ENCODE results near the gene PDZD2.
A peak's percentile ranks its signal among the peaks of the same experiment; 100 is the strongest.

PDZD2 gene

DNA sequence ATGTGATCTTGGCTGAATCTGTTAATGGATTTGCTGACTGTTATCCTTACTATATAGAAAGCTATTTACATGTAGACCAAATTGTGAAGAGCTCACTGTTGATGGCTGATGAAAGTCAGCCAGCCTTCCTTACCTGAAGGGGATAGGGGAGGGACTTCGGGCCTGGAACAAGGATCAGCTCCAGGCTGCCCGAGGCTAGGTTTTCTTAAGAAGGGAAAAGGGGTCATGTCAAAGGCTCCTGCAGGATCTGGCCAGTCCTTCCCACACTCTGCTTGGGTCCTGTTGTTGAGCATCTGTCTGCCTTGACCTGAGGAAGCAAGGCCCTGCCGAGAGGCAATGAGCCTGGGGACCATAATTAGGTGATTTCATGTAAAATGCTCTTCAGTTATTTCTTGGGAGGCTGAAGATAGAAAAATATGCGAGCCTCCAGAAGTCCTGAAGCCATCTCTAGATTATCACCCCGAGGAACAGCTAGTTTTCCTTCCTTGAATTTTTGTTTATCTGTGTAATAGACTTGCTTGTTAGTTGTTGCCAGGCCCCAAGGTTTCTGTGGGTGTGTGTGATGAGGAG lies 261.4 kb downstream of the PDZD2 start:
- FAIRE-seq (no peak), DNase-seq (ENCODE audit: insufficient read length, low spot score) (no peak)
- TF ChIP-seq, protein P1, sequence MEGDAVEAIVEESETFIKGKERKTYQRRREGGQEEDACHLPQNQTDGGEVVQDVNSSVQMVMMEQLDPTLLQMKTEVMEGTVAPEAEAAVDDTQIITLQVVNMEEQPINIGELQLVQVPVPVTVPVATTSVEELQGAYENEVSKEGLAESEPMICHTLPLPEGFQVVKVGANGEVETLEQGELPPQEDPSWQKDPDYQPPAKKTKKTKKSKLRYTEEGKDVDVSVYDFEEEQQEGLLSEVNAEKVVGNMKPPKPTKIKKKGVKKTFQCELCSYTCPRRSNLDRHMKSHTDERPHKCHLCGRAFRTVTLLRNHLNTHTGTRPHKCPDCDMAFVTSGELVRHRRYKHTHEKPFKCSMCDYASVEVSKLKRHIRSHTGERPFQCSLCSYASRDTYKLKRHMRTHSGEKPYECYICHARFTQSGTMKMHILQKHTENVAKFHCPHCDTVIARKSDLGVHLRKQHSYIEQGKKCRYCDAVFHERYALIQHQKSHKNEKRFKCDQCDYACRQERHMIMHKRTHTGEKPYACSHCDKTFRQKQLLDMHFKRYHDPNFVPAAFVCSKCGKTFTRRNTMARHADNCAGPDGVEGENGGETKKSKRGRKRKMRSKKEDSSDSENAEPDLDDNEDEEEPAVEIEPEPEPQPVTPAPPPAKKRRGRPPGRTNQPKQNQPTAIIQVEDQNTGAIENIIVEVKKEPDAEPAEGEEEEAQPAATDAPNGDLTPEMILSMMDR (IDR thresholded peaks at IDR 0.05; ENCODE audit: insufficient read depth, missing control alignments), result no peak

DNA sequence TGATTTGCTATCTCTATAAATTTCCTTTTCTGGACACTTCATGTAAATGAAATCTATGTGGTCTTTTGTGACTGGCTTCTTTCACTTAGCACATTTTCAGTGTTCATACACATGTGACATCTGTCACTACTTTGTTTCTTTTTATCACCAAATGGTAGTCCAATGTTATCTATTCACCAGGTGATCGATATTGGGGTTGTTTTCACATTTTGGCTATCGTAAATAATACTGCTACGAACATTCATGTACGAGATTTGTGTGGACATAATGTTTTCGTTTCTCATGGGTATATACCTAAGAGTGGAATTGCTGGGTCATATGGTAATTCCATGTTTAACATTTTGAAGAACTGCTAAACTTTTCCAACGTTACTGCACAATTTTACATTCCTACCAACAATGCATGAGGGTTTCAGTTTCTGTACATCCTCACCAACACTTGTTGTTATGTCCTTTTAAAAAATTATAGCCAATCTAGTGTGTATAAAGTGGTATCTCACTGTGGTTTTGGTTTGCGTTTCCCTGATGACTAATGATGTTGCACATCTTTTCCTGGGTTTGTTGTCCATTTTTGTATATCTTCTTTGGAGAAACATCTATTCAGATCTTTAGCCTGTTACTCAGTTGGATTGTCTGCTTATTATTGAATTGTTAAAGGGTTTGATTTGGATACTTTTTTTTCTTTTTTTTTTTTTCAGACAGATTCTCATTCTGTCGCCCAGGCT lies 263.0 kb downstream of the PDZD2 start:
- no peak for FAIRE-seq
- TF ChIP-seq, protein P1 (IDR thresholded peaks at IDR 0.05; ENCODE audit: insufficient read depth, missing control alignments), result no peak
- DNase-seq (ENCODE audit: insufficient read length, low spot score), result no peak

DNA sequence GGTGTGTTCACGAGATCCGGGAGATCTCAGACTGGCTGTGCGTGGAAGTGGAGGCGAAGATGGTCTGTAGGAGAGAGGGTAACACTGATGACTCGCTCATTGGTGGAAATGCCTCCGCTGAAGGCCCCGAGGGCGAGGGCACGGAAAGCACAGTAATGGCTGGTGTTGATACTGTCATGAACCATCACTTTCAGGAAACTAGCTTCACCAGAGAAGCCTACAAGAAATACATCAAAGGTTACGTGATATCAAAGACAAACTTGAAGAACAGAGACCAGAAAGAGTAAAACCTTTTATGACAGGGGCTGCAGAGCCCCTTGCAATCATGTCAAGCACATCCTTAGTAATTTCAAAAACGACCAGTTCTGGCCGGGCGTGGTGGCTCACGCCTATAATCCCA lies 269.5 kb downstream of the PDZD2 start:
- TF ChIP-seq, protein P1 (IDR thresholded peaks at IDR 0.05; ENCODE audit: insufficient read depth, missing control alignments), result no peak
- DNase-seq (ENCODE audit: insufficient read length, low spot score), result no peak
- FAIRE-seq, result no peak

DNA sequence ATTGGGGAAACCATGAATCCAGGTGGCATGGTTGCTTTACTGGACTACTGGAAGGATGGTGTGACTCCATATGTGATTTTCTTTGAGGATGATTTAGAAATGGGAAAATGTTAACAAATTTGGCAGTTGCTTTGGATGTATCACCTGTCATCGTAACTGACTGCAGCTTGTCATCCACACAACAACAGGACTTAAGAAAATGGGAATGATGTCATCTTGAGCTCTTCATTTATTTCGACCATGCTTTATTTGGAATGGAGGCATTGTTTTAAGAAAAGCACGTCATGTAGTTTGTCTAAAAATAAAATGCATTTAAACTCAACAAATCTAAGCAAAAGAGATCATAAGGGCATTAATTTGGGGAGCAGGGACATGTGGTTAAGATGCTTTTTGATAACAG lies 270.1 kb downstream of the PDZD2 start:
- FAIRE-seq, result peak; percentile 71
- TF ChIP-seq, protein P1 (IDR thresholded peaks at IDR 0.05; ENCODE audit: insufficient read depth, missing control alignments), result no peak
- DNase-seq (ENCODE audit: insufficient read length, low spot score), result no peak

DNA sequence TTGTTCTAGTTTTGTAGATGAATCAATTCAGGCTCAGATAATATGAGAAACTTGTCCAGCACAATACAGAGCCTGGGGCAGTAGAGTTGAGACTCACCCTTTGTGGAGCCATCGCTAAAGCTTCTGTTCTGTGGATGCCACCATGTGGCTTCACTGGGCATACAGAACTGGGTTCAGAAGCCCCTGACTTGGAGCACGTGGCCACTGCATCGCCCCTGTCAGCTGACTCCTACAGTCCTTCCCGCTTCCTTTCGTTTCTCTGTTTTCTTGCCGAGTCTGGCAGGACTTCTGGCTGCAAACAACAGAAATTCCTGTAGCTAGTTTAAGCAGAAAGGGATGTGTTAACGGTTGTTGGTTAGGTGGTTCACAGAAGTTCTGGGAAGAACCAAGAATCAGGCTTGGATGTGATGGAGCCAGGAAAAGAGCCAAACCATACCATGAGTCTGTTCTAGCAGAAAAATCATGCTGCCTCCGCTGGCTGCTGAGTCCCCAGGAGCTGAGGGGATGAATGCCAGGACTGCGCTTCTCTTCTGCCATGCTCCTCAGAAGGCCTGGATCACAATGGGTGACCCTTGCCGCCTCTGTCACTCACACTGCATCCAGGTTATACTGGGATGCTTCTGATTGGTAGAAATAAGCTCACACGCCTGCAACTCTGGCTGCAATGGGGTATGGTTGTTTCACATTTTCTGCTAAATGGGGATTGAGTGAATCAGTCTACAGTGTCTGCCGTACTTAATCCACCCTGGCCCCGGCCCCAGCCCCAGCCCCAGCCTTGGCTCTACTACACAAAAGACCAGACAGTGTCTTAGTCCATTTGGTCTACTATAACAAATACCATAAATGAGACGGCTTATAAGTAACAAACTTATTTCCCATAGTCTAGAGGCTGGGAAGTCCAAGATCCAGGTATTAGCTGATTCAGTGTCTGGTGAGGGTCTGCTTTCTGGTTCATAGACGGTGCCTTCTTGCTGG lies 272.6 kb downstream of the PDZD2 start:
- TF ChIP-seq, protein P1 (IDR thresholded peaks at IDR 0.05; ENCODE audit: insufficient read depth, missing control alignments), result no peak
- FAIRE-seq, result no peak
- DNase-seq (ENCODE audit: insufficient read length, low spot score), result no peak

DNA sequence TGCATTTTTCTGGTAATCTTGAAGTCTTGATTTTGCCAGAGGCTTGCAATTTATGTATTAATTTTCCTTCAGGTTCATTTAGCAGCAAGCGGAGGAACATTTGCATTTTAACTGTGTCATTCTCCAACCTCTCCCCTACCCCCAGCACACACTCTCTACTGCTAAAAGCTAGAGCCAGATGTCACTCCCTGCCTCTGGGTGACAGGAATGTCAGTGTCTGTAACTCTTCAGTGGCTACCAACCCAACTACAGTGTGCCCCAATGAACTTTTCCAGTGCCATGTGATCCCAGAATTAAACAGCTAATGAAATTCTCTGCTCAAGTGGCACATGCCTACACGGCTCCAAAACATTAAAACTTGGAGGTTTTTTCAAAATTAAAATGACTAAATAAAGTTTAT lies 274.9 kb downstream of the PDZD2 start:
- no peak for FAIRE-seq
- TF ChIP-seq, protein P1 (IDR thresholded peaks at IDR 0.05; ENCODE audit: insufficient read depth, missing control alignments), result no peak
- DNase-seq (ENCODE audit: insufficient read length, low spot score), result no peak

All from D721Med (cell line).